Measurements from ENCODE around the gene TWF2. TPM values are rescaled to one million over a fixed set of nuclear protein-coding genes. Genes with fewer than 3 reads are reported as not detected.

Gene TWF2
- total and polyA plus RNA-seq, 2 of the 13 experiments (the other 11 are each of a cell fraction or from before 2014, with no cell fraction given), result 45.5 to 108 TPM

DNA sequence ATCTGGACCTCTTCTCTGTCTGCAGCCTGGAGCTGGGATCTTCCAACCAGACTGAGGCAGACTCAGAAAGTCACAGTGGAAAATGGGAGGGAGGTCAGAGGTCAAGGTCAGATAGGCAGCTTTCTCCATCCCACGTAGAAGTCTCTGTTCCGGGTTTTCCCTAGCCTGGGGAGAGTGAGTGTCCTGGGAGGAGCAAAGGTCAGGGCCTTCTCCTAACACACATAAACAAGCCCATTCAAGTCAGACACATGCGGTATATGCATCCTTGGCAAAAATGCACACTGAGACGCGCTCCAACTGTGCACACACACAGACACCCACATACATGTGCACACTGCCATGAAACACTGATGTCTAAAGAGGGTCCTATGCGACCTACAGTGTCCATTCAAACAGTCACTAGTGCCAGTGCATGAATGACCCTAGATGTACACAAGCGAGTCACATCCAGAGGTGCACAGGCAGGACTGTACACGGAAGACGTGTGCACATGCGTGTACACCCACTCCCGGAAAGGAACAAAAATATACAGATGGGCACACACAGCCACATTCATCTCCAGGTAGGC, 681 bp downstream of the TWF2 start (continued):
- TF ChIP-seq FIP1L1 (IDR thresholded peaks at IDR 0.05; ENCODE audit: borderline replicate concordance, insufficient read depth, low read depth, low read length), result no peak
- peak; percentile 84 for TF ChIP-seq PAXIP1 (CRISPR knock-in tag; conservative IDR thresholded peaks at IDR 0.05)
- TF ChIP-seq, protein P1, sequence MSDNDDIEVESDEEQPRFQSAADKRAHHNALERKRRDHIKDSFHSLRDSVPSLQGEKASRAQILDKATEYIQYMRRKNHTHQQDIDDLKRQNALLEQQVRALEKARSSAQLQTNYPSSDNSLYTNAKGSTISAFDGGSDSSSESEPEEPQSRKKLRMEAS (IDR thresholded peaks at IDR 0.05), result peak; percentile 80
- no peak for TF ChIP-seq ZNF567 (CRISPR knock-in tag; IDR thresholded peaks at IDR 0.05; ENCODE audit: borderline replicate concordance)
- TF ChIP-seq MTA3 (CRISPR knock-in tag; IDR thresholded peaks at IDR 0.05), result no peak
- TF ChIP-seq U2AF1 (optimal IDR thresholded peaks at IDR 0.05; ENCODE audit: low read depth, low read length), result no peak
- TF ChIP-seq, protein P2, sequence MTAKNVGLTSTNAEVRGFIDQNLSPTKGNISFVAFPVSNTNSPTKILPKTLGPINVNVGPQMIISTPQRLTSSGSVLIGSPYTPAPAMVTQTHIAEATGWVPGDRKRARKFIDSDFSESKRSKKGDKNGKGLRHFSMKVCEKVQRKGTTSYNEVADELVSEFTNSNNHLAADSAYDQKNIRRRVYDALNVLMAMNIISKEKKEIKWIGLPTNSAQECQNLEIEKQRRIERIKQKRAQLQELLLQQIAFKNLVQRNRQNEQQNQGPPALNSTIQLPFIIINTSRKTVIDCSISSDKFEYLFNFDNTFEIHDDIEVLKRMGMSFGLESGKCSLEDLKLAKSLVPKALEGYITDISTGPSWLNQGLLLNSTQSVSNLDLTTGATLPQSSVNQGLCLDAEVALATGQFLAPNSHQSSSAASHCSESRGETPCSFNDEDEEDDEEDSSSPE (CRISPR knock-in tag; IDR thresholded peaks at IDR 0.05), result no peak
- TF ChIP-seq ZNF670 (CRISPR knock-in tag; IDR thresholded peaks at IDR 0.05; ENCODE audit: borderline replicate concordance), result no peak
- TF ChIP-seq KLF11 (CRISPR knock-in tag; IDR thresholded peaks at IDR 0.05), result 0 out of 2 replicates have a peak, but pooled peaks have one; percentile 33
- peak; percentile 76 for TF ChIP-seq TBL1XR1 (IDR thresholded peaks at IDR 0.05; ENCODE audit: borderline replicate concordance, low read length, partially characterized antibody)
- TF ChIP-seq ERF (CRISPR knock-in tag; IDR thresholded peaks at IDR 0.05), result no peak
- peak; percentile 51; the same call in 1 of the 2 replicates for TF ChIP-seq SPEN (CRISPR knock-in tag; IDR thresholded peaks at IDR 0.05; ENCODE audit: low read depth)
- no peak for TF ChIP-seq ZBTB40 (IDR thresholded peaks at IDR 0.05)
- peak; percentile 72; the same call in 1 of the 2 replicates for TF ChIP-seq ZBTB40 (CRISPR knock-in tag; IDR thresholded peaks at IDR 0.05)
- peak; percentile 97 for TF ChIP-seq NR2F2 (IDR thresholded peaks at IDR 0.05; ENCODE audit: borderline replicate concordance, low read depth)
- TF ChIP-seq POLR2AphosphoS5 (IDR thresholded peaks at IDR 0.05; ENCODE audit: low read depth, low read length), result peak; percentile 80
